H1 (cell line): Measurements from ENCODE around the gene NOL4L. TPM values are rescaled to one million over a fixed set of nuclear protein-coding genes. Genes with fewer than 3 reads are reported as not detected.

Source experiments
- CTCF ChIA-PET: fragments of 300-600 bp; sonication (Branson Sonifier 250); formaldehyde crosslinking; loops from one replicate; lab custom pipeline; 2021; ENCODE audit not compliant: partially characterized antibody; lab: Charles Lee
- POLR2A ChIA-PET: fragments of 300-600 bp; sonication (Branson Sonifier 250); formaldehyde crosslinking; loops from one replicate; lab custom pipeline; 2021; ENCODE audit warnings: inconsistent platforms; ENCODE audit not compliant: partially characterized antibody; lab: Charles Lee
- DNase-seq, 2 experiments: peaks; one replicate each; pipeline versions ENCODE4 v3.0.0 to v3.0.0-alpha.2; 2010 to 2022; ENCODE audit warnings: low spot score in 2 of 2, low read depth in 1 of 2, mixed read lengths in 1 of 2
- FAIRE-seq: peaks from 2 replicates; lab custom pipeline; 2011; peaks lifted over from hg19 to GRCh38; lab: Jason Lieb, UNC
- H2AFZ ChIP-seq: 2 replicates; pipeline ENCODE4 v1.8.1; 2012; ENCODE audit warnings: low read length, inconsistent platforms
- H2AK5ac ChIP-seq: 2 replicates; pipeline ENCODE4 v1.6.1; 2013; ENCODE audit warnings: low read depth, low read length
- H2BK120ac ChIP-seq: replicated peaks from 2 replicates; pipeline ENCODE3; 2013; ENCODE audit warnings: low read depth, low read length, inconsistent platforms
- H2BK12ac ChIP-seq: 2 replicates; pipeline ENCODE4 v1.6.1; 2013; ENCODE audit warnings: low read depth, low read length
- H2BK15ac ChIP-seq: 2 replicates; pipeline ENCODE4 v1.6.1; 2013; ENCODE audit warnings: low read length
- H2BK20ac ChIP-seq: 2 replicates; pipeline ENCODE4 v1.6.1; 2013; ENCODE audit warnings: low read length
- H2BK5ac ChIP-seq: 2 replicates; pipeline ENCODE4 v1.6.1; 2013; ENCODE audit warnings: low read depth, low read length
- H3K14ac ChIP-seq: 2 replicates; pipeline ENCODE4 v1.6.1; 2013; ENCODE audit warnings: inconsistent platforms; ENCODE audit not compliant: insufficient read length
- H3K18ac ChIP-seq: 2 replicates; pipeline ENCODE4 v1.6.1; 2013; ENCODE audit warnings: low read length; ENCODE audit errors: extremely low read depth
- H3K23ac ChIP-seq: 2 replicates; pipeline ENCODE4 v1.6.1; 2013; ENCODE audit warnings: inconsistent platforms; ENCODE audit not compliant: insufficient read length
- H3K23me2 ChIP-seq: 2 replicates; pipeline ENCODE4 v1.6.1; 2013; ENCODE audit warnings: low read depth, low read length
- H3K27ac ChIP-seq: 2 replicates; pipeline ENCODE4 v1.6.1; 2011; ENCODE audit warnings: low read depth, low read length, inconsistent platforms
- H3K27me3 ChIP-seq, 4 experiments: replicated peaks in 1 of 4; 1 replicate in 1 of 4; 2 replicates in 3 of 4; pipeline versions ENCODE4 v1.6.1 to v1.8.1; 2011 to 2013; ENCODE audit warnings: low read length in 3 of 4, mild to moderate bottlenecking in 3 of 4, inconsistent platforms in 2 of 4, mixed read lengths in 2 of 4, moderate library complexity in 1 of 4; ENCODE audit not compliant: control insufficient read depth in 3 of 4, insufficient read depth in 3 of 4; ENCODE audit errors: extremely low read depth in 1 of 4
- H3K36me3 ChIP-seq, 4 experiments: 2 replicates each; pipeline versions ENCODE4 v1.6.1 to v1.8.1; 2011 to 2013; ENCODE audit warnings: mild to moderate bottlenecking in 4 of 4, low read length in 3 of 4, moderate library complexity in 2 of 4, control low read depth in 1 of 4, inconsistent platforms in 1 of 4; ENCODE audit not compliant: insufficient read depth in 4 of 4, control insufficient read depth in 2 of 4
- H3K4ac ChIP-seq: replicated peaks from 2 replicates; pipeline ENCODE3; 2013; ENCODE audit warnings: low read length, low read depth, mixed read lengths, inconsistent platforms; ENCODE audit not compliant: insufficient read length
- H3K4me1 ChIP-seq, 4 experiments: replicated peaks in 1 of 4; 1 replicate in 1 of 4; 2 replicates in 3 of 4; pipeline versions ENCODE4 v1.6.1 to v1.8.1; 2011 to 2013; ENCODE audit warnings: low read length in 3 of 4, inconsistent platforms in 2 of 4, mixed read lengths in 1 of 4; ENCODE audit not compliant: insufficient read depth in 4 of 4, control insufficient read depth in 3 of 4
- H3K4me2 ChIP-seq, 2 experiments: 2 replicates each; pipeline versions ENCODE4 v1.6.1 to v1.8.1; 2011 to 2013; ENCODE audit warnings: low read depth in 2 of 2, low read length in 2 of 2, control low read depth in 1 of 2, inconsistent platforms in 1 of 2, mild to moderate bottlenecking in 1 of 2; ENCODE audit not compliant: insufficient read depth in 1 of 2
- H3K4me3 ChIP-seq, 4 experiments: fragments of 200-600, 300-600 bp in 1 of 4; sonication (generic), shearing (Covaris generic), sonication (Bioruptor Twin) in 1 of 4; 2 replicates each; pipeline versions ENCODE4 v1.5.1 to v1.8.1; 2011 to 2016; ENCODE audit warnings: low read length in 4 of 4, low read depth in 3 of 4, control low read depth in 2 of 4, inconsistent platforms in 2 of 4, mild to moderate bottlenecking in 2 of 4, mixed read lengths in 1 of 4, moderate library complexity in 1 of 4; ENCODE audit not compliant: insufficient read depth in 2 of 4; ENCODE audit errors: extremely low read depth in 1 of 4
- H3K56ac ChIP-seq: replicated peaks from 2 replicates; pipeline ENCODE3; 2013; ENCODE audit warnings: low read depth, mild to moderate bottlenecking, mixed read lengths, low read length, inconsistent platforms; ENCODE audit not compliant: insufficient read length
- H3K79me1 ChIP-seq: 2 replicates; pipeline ENCODE4 v1.6.1; 2013; ENCODE audit warnings: low read depth, low read length, control low read depth
- H3K79me2 ChIP-seq, 2 experiments: 2 replicates each; pipeline versions ENCODE4 v1.6.1 to v1.8.1; 2012 to 2013; ENCODE audit warnings: low read length in 2 of 2, mild to moderate bottlenecking in 2 of 2, inconsistent platforms in 1 of 2; ENCODE audit not compliant: insufficient read depth in 2 of 2, control insufficient read depth in 1 of 2
- H3K9ac ChIP-seq, 4 experiments: replicated peaks in 1 of 4; 1 replicate in 1 of 4; 2 replicates in 3 of 4; pipeline versions ENCODE4 v1.6.1 to v1.8.1; 2011 to 2013; ENCODE audit warnings: low read depth in 3 of 4, low read length in 3 of 4, control low read depth in 2 of 4, mild to moderate bottlenecking in 2 of 4, moderate library complexity in 2 of 4, inconsistent platforms in 1 of 4; ENCODE audit errors: extremely low read depth in 1 of 4
- H3K9me3 ChIP-seq, 2 experiments: 2 replicates each; pipeline versions ENCODE4 v1.6.1 to v1.8.1; 2012 to 2013; ENCODE audit warnings: mild to moderate bottlenecking in 2 of 2, moderate library complexity in 2 of 2, control low read depth in 1 of 2, inconsistent platforms in 1 of 2, low read depth in 1 of 2, low read length in 1 of 2, mixed read lengths in 1 of 2; ENCODE audit not compliant: insufficient read depth in 2 of 2
- H4K20me1 ChIP-seq, 2 experiments: replicated peaks in 1 of 2; 2 replicates each; pipeline versions ENCODE3 to v1.8.1; 2011 to 2013; ENCODE audit warnings: inconsistent platforms in 2 of 2, low read length in 2 of 2, mild to moderate bottlenecking in 1 of 2; ENCODE audit not compliant: insufficient read depth in 2 of 2, control insufficient read depth in 1 of 2
- H4K5ac ChIP-seq: 2 replicates; pipeline ENCODE4 v1.6.1; 2013; ENCODE audit warnings: low read length, low read depth, mixed read lengths, inconsistent platforms; ENCODE audit not compliant: insufficient read length
- H4K8ac ChIP-seq: 2 replicates; pipeline ENCODE4 v1.8.0; 2013; ENCODE audit warnings: mild to moderate bottlenecking, moderate library complexity, low read length, inconsistent platforms; ENCODE audit not compliant: insufficient read depth; ENCODE audit errors: extremely low read depth
- H4K91ac ChIP-seq: replicated peaks from 2 replicates; pipeline ENCODE3; 2013; ENCODE audit warnings: low read length, mixed read lengths, inconsistent platforms; ENCODE audit not compliant: insufficient read length
- BRCA1 ChIP-seq: IDR thresholded peaks from 2 replicates; pipeline ENCODE4 v1.6.1; 2012; ENCODE audit warnings: low read depth, low read length, improper control_type of control experiment
- EGR1 ChIP-seq: IDR thresholded peaks from 2 replicates; pipeline ENCODE4 v1.6.1; 2011; ENCODE audit warnings: low read depth, low read length, borderline replicate concordance
- EZH2 ChIP-seq: fragments of 200-600 bp; sonication (generic); IDR thresholded peaks from 2 replicates; pipeline ENCODE4 v1.7.1; 2012; ENCODE audit warnings: low read depth, mild to moderate bottlenecking, moderate library complexity, low read length, inconsistent platforms; ENCODE audit not compliant: severe bottlenecking
- HDAC6 ChIP-seq: IDR thresholded peaks from one replicate; pipeline ENCODE4 v1.7.1; 2012; ENCODE audit warnings: low read depth, mild to moderate bottlenecking, inconsistent platforms, low read length, moderate library complexity
- MAX ChIP-seq: IDR thresholded peaks from 2 replicates; pipeline ENCODE4 v1.6.1; 2012; ENCODE audit warnings: inconsistent platforms
- NRF1 ChIP-seq: IDR thresholded peaks from 2 replicates; pipeline ENCODE4 v1.6.1; 2011; ENCODE audit warnings: mild to moderate bottlenecking, low read depth, low read length, improper control_type of control experiment
- TAF7 ChIP-seq: optimal IDR thresholded peaks from 2 replicates; pipeline ENCODE3; 2011; ENCODE audit warnings: low read depth, mild to moderate bottlenecking, inconsistent platforms, low read length, moderate library complexity, borderline replicate concordance
- WGBS, 2 experiments: shearing (Covaris generic) in 1 of 2; methylation state at CpG; one replicate each; pipeline versions ENCODE4 v1.1.6 to v1.1.7; 2013 to 2015; ENCODE audit warnings: low lambda C conversion rate in 2 of 2, mixed read lengths in 2 of 2, inconsistent platforms in 1 of 2, low coverage in 1 of 2, missing lambda C conversion rate in 1 of 2; ENCODE audit not compliant: insufficient replicate concordance in 2 of 2, insufficient coverage in 1 of 2, insufficient read length in 1 of 2; ENCODE audit errors: extremely low coverage in 1 of 2, missing lambda C conversion rate in 1 of 2; 5-methylcytosine and 5-hydroxymethylcytosine counted together
- polyA plus RNA-seq, 7 experiments: library from polyadenylated mRNA; depleted of rRNA in 3 of 7; stranded (reverse) in 5 of 7; unstranded in 2 of 7; fragments of >200 nt in 5 of 7; fragments of 200-250 nt in 2 of 7; gene quantifications; 1 replicate in 5 of 7; 2 replicates in 1 of 7; 4 replicates in 1 of 7; pipeline versions ENCODE4 v1.2.1 to v1.2.3, GENCODE V29; 2011 to 2013; ENCODE audit warnings: missing spikeins in 2 of 7, mixed read lengths in 2 of 7
- total RNA-seq: library from RNA; stranded (reverse); fragmentation: NEBNext Ultra II Directional; extraction: Animal tissue kit (Norgen Biotek cat#: 25700); gene quantifications from 2 replicates; pipeline ENCODE4 v1.2.1, GENCODE V29; 2021

The NOL4L gene
- total and polyA plus RNA-seq, 2 of the 8 experiments (the other 6 are each of a cell fraction or from before 2014, with no cell fraction given), result 15.3 to 23.7 TPM

- Histone ChIP-seq H4K20me1 (peaks cover 0 to 5% of the 10 kb centered on the region in 2 experiments), H3K4ac (no peak overlapping the region), H2BK15ac (no peak overlapping the region), H3K23me2 (peaks cover 13% of the 10 kb centered on the region; the same call in 1 of the 2 replicates), H3K18ac (no peak overlapping the region), H2BK120ac (no peak overlapping the region), H3K56ac (no peak overlapping the region), H2BK20ac (no peak overlapping the region), H3K4me2 (no peak overlapping the region), H3K9me3 (no peaks in the 10 kb centered on the region), H3K23ac (no peak overlapping the region), H3K9ac (no peak overlapping the region; a peak in 1 of 7 replicates), H3K14ac (no peak overlapping the region), H3K4me3 (no peak overlapping the region), H3K79me1 (no peaks in the 10 kb centered on the region), H2BK5ac (no peak overlapping the region), H4K5ac (no peak overlapping the region), H2BK12ac (no peak overlapping the region), H3K27ac (no peak overlapping the region), H2AFZ (no peak overlapping the region), H4K91ac (no peak overlapping the region), H3K4me1 (peaks cover 0 to 10% (median 3%) of the 10 kb centered on the region in 4 experiments; a peak in 4 of 7 replicates), H2AK5ac (no peak overlapping the region), H3K36me3 (no peaks in the 10 kb centered on the region), H3K27me3 (no peaks in the 10 kb centered on the region), H4K8ac (no peak overlapping the region), H3K79me2 (no peaks in the 10 kb centered on the region)
- ChIA-PET POLR2A (no interaction called here), CTCF (interaction anchor here (1.1 kb wide), 1 partner anchor 10 kb away, joined by 3 read pairs; no protein-coding TSS in a partner anchor)
- TF ChIP-seq NRF1 (no peak), BRCA1 (no peak), EGR1 (no peak), EZH2 (no peak), MAX (no peak), HDAC6 (no peak), TAF7 (no peak)
- FAIRE-seq (no peak), DNase-seq (no peak)
- WGBS, 2 experiments, result 100% methylated on average over 1 of the region's 1 CpG; no CpG with 5 or more reads in 1 of the 2 experiments
These were observed 29.2 kb upstream of the NOL4L start for GRCh38 chr20:32614303-32614702.
